Uterus (tissue), 4 donors: ENCODE data around the gene SLC49A3. TPM values are rescaled to one million over a fixed set of nuclear protein-coding genes. Genes with fewer than 3 reads are reported as not detected.
"Not testable (repeated sequence)": the region's sequence is repeated elsewhere in the genome, so short reads cannot be mapped to it uniquely, and the experiment has no call there.

ENCODE experiments used
- DNase-seq, 2 donors: peaks; one replicate each; pipeline ENCODE4 v3.0.0-alpha.2; 2019 to 2020
- H3K27ac ChIP-seq, 2 donors: fragments of 200-600 bp; sonication (generic); 1 replicate in 1 of 2; 2 replicates in 1 of 2; pipeline ENCODE4 v1.5.1; 2016 to 2018
- H3K27me3 ChIP-seq, 2 donors: fragments of 200-600 bp; sonication (generic); one replicate each; pipeline ENCODE4 v1.5.1; 2018 to 2019; ENCODE audit warnings: control low read depth in 1 of 2
- H3K36me3 ChIP-seq, 2 donors: fragments of 200-600 bp; sonication (generic); one replicate each; pipeline ENCODE4 v1.5.1; 2019; ENCODE audit warnings: control low read depth in 1 of 2
- H3K4me1 ChIP-seq, 2 donors: fragments of 200-600 bp; sonication (generic); one replicate each; pipeline ENCODE4 v1.5.1; 2018 to 2019; ENCODE audit warnings: control low read depth in 1 of 2
- H3K4me3 ChIP-seq, 2 donors: fragments of 200-600 bp; sonication (generic); 1 replicate in 1 of 2; 2 replicates in 1 of 2; pipeline ENCODE4 v1.5.1; 2018 to 2019; ENCODE audit warnings: mild to moderate bottlenecking in 1 of 2
- H3K9me3 ChIP-seq, 2 donors: fragments of 200-600 bp; sonication (generic); one replicate each; pipeline ENCODE4 v1.5.1; 2019; ENCODE audit warnings: control low read depth in 1 of 2
- POLR2A ChIP-seq, 2 donors: fragments of 450-650 bp; IDR thresholded peaks; one replicate each; pipeline ENCODE4 v1.6.1; 2016; ENCODE audit warnings: antibody characterized with exemption in 2 of 2, mild to moderate bottlenecking in 1 of 2, moderate library complexity in 1 of 2
- intact Hi-C: fragments of 100-400 bp; cut with DNase I; formaldehyde crosslinking; loops from one replicate; pipeline ENCODE4 v1.15.1; 2023; ENCODE audit warnings: low total_unique reads
- total RNA-seq, 4 donors: library from RNA; depleted of rRNA in 3 of 4; stranded (reverse); fragments of >200 nt in 3 of 4; gene quantifications; one replicate each; pipeline versions ENCODE4 v1.1.0 to v1.2.4, GENCODE V29; 2014 to 2023
- TF ChIP-seq, protein P1 (sequence below), 4 experiments: fragments of 200-600 bp in 2 of 4; fragments of 450-650 bp in 2 of 4; sonication (generic) in 2 of 4; IDR thresholded peaks; one replicate each; pipeline ENCODE4 v1.5.1; 2016 to 2019; ENCODE audit warnings: antibody characterized with exemption in 4 of 4, mild to moderate bottlenecking in 2 of 4, moderate library complexity in 1 of 4
- donor health status: DM: yes; HTN: yes; CAD: no.

SLC49A3 gene
- total RNA-seq, 4 donors from 2014 or later, result 1.2 to 12.6 (median 2.8) TPM

DNA sequence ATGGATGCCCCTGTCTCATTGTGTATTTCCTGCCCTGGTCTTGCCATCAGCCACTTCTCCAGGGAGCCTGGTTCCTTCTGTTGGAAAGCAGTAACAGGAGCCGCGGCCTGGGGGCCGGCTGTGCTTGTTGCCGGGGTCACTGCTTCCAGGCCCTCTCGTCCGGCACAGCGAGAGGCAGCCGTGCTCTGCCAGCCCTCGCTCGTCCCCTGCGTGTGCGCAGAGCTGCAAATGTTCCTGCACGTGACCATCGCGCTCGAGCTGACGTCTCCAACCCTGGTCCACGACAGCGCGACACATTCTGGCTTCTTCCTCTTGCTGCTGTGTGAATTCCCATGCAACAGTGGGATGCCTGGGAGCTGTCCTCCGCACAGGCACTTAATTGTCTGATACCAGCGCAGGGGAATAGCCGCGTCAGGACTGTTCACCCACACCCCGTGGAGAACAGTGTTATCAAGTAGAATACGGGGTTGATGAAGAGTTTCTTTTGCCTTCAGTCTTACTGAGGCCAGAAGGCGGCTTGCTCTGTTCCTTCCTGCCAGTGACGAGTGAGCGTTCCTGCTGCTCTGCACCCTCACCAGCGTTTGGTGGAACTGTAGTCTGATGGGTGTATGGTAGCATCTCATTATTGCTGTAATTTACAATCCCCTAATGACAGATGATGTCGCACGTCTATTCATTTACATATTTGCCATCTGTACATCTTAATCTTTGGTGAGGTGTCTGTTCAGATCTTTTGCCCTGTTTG lies 51.2 kb downstream of the SLC49A3 start:
- Histone ChIP-seq H3K4me1 (no peaks in the 10 kb centered on the region), H3K9me3 (no peaks in the 10 kb centered on the region), H3K27me3 (no peaks in the 10 kb centered on the region), H3K27ac (no peak overlapping the region), H3K4me3 (no peak overlapping the region), H3K36me3 (no peaks in the 10 kb centered on the region)
- intact Hi-C loops, result no loop called here
- DNase-seq, result no peak
- TF ChIP-seq, protein P1, sequence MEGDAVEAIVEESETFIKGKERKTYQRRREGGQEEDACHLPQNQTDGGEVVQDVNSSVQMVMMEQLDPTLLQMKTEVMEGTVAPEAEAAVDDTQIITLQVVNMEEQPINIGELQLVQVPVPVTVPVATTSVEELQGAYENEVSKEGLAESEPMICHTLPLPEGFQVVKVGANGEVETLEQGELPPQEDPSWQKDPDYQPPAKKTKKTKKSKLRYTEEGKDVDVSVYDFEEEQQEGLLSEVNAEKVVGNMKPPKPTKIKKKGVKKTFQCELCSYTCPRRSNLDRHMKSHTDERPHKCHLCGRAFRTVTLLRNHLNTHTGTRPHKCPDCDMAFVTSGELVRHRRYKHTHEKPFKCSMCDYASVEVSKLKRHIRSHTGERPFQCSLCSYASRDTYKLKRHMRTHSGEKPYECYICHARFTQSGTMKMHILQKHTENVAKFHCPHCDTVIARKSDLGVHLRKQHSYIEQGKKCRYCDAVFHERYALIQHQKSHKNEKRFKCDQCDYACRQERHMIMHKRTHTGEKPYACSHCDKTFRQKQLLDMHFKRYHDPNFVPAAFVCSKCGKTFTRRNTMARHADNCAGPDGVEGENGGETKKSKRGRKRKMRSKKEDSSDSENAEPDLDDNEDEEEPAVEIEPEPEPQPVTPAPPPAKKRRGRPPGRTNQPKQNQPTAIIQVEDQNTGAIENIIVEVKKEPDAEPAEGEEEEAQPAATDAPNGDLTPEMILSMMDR (IDR thresholded peaks at IDR 0.05), result no peak
- no peak for TF ChIP-seq POLR2A (IDR thresholded peaks at IDR 0.05)

GRCh38 chr4:636628-637159 lies 52.3 kb downstream of the SLC49A3 start:
- H3K9me3 ChIP-seq, result no peaks in the 10 kb centered on the region
- no peaks in the 10 kb centered on the region for H3K4me1 ChIP-seq
- no peak for TF ChIP-seq POLR2A (IDR thresholded peaks at IDR 0.05)
- TF ChIP-seq, protein P1 (IDR thresholded peaks at IDR 0.05), result no peak
- no peaks in the 10 kb centered on the region for H3K27me3 ChIP-seq
- H3K36me3 ChIP-seq, result no peaks in the 10 kb centered on the region
- no peak overlapping the region for H3K4me3 ChIP-seq
- no peak overlapping the region for H3K27ac ChIP-seq
- intact Hi-C loops, result no loop called here
- DNase-seq, result no peak

DNA sequence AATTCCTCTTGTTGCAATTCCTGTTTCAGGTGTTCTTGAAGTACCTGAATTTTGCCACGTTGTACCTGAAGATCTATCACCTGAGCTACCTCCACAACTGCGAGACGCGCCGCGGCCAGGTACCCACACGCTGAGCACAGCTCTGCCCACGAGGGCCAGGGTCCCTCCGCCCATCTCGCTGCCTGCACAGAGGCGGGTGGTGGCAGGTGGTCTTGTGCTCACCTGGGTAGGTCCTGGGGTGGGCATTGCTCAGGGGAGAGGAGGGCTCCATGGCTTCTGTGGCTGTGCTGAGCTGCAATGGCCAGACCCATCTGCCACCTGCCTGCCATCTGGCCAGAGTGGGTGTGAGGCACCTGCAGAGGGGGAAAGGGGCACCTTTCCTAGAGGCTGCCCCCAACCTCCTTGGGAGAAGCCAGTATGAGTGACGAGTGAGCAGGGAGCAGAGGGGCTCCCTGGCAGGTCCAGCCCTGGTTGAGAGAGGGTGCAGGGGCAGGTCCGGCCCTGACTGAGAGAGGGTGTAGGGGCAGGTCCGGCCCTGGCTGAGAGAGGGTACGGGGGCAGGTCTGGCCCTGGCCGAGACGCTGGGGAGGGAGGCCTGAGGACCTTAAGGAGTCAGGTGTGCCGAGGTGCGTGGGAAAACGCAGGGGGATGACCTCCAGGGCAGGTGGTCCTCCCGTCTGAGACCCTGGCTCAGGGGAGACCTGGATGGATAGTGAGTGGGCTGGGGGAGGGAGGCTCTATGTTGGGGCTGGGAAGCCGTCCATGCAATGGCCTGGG lies 52.9 kb downstream of the SLC49A3 start:
- TF ChIP-seq, protein P1 (IDR thresholded peaks at IDR 0.05), result no peak
- TF ChIP-seq POLR2A (IDR thresholded peaks at IDR 0.05), result no peak
- Histone ChIP-seq H3K9me3 (no peaks in the 10 kb centered on the region), H3K4me3 (no peak overlapping the region), H3K27ac (no peak overlapping the region), H3K36me3 (no peaks in the 10 kb centered on the region), H3K27me3 (no peaks in the 10 kb centered on the region), H3K4me1 (no peaks in the 10 kb centered on the region)
- DNase-seq, result no peak
- intact Hi-C loops, result no loop called here

DNA sequence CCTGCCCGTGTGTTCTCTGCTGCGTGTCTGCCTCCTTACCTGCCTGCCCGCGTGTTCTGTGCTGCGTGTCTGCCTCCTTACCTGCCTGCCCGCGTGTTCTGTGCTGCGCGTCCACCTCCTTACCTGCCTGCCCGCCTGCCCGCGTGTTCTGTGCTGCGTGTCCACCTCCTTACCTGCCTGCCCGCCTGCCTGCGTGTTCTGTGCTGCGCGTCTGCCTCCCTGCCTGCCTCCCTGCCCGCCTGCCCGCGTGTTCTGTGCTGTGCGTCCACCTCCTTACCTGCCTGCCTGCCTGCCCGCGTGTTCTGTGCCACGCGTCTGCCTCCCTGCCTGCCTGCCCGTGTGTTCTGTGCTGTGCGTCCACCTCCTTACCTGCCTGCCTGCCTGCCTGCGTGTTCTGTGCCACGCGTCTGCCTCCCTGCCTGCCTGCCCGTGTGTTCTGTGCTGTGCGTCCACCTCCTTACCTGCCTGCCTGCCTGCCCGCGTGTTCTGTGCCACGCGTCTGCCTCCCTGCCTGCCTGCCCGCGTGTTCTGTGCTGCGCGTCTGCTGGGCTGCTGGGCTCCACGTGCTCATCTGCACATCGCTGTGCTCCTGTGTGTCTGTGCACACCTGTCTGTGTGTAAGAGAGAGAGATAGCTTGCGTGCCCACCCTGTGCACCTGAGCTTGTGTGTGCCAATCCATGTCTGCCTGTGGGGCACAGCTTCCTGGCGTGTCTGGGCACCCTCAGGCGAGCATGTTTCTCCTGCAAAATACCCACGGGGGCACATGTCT lies 53.7 kb downstream of the SLC49A3 start:
- DNase-seq, H3K27me3 ChIP-seq, H3K27ac ChIP-seq, intact Hi-C loops, H3K9me3 ChIP-seq, H3K36me3 ChIP-seq, H3K4me1 ChIP-seq, H3K4me3 ChIP-seq: not testable (repeated sequence)

DNA sequence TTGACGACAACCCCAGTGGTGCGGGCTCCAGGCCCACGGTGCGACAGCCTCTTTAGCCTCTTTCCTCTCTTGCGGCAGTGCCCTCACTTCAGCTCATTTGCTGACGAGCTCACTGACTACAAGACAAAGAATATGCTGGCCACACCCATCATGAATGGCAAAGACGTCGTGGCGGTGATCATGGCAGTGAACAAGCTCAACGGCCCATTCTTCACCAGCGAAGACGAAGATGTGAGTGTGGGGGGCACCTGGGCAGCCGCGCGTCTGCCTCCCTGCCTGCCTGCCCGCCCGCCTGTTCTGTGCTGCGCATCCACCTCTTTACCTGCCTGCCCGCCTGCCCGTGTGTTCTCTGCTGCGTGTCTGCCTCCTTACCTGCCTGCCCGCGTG lies 54.4 kb downstream of the SLC49A3 start:
- H3K4me3 ChIP-seq, result no peak overlapping the region
- H3K4me1 ChIP-seq, result no peaks in the 10 kb centered on the region
- no peak for DNase-seq
- no peaks in the 10 kb centered on the region for H3K9me3 ChIP-seq
- no peak overlapping the region for H3K27ac ChIP-seq
- TF ChIP-seq POLR2A (IDR thresholded peaks at IDR 0.05), result no peak
- TF ChIP-seq, protein P1 (IDR thresholded peaks at IDR 0.05), result no peak
- H3K27me3 ChIP-seq, result no peaks in the 10 kb centered on the region
- H3K36me3 ChIP-seq, result no peaks in the 10 kb centered on the region
- intact Hi-C loops, result no loop called here
